HEK293 (cell line): ENCODE results near the gene RNF225.

Experiments
- CTCF ChIA-PET: fragments of 350-600 bp; formaldehyde crosslinking; extraction: SDS; loops from one replicate; lab custom pipeline; 2021; ENCODE audit warnings: antibody characterized with exemption; lab: Yijun Ruan, JAX
- POLR2A ChIA-PET: fragments of 300-600 bp; formaldehyde crosslinking; extraction: SDS; loops from one replicate; lab custom pipeline; 2020; ENCODE audit warnings: antibody characterized with exemption, inconsistent platforms; lab: Yijun Ruan, JAX
- H3K27ac ChIP-seq: fragments of 200-500 bp; sonication (Bioruptor generic); 2 replicates; pipeline ENCODE4 v1.5.1; 2014; ENCODE audit warnings: low read depth, low read length, control low read depth, inconsistent platforms; ENCODE audit errors: extremely low read depth
- H3K36me3 ChIP-seq, 2 experiments: fragments of 200-500 bp in 1 of 2; sonication (Bioruptor generic) in 1 of 2; 1 replicate in 1 of 2; 2 replicates in 1 of 2; pipeline ENCODE4 v1.5.1; 2014 to 2017; ENCODE audit warnings: inconsistent platforms in 2 of 2, low read length in 2 of 2; ENCODE audit not compliant: control insufficient read depth in 2 of 2, insufficient read depth in 1 of 2
- H3K4me1 ChIP-seq: fragments of 200-500 bp; sonication (Bioruptor generic); 2 replicates; pipeline ENCODE4 v1.5.1; 2014; ENCODE audit warnings: mild to moderate bottlenecking, low read length, inconsistent platforms; ENCODE audit not compliant: control insufficient read depth, insufficient read depth
- H3K4me3 ChIP-seq: 2 replicates; pipeline ENCODE4 v1.5.1; 2011; ENCODE audit warnings: low read depth, mild to moderate bottlenecking, control low read depth, low read length, moderate library complexity
- H3K9me3 ChIP-seq: fragments of 200-500 bp; sonication (Bioruptor generic); 2 replicates; pipeline ENCODE4 v1.5.1; 2014; ENCODE audit warnings: low read depth, low read length, inconsistent platforms; ENCODE audit not compliant: control insufficient read depth, insufficient read depth
- GFI1B ChIP-seq: fragments of 450-650 bp; formaldehyde crosslinking; IDR thresholded peaks from 2 replicates; pipeline ENCODE4 v1.5.1; 2016; ENCODE audit warnings: missing biosample characterization, missing genetic modification characterization
- KLF1 ChIP-seq: fragments of 450-650 bp; formaldehyde crosslinking; IDR thresholded peaks from 2 replicates; pipeline ENCODE4 v1.5.1; 2016; ENCODE audit warnings: missing biosample characterization, missing genetic modification characterization
- KLF7 ChIP-seq: fragments of 450-650 bp; formaldehyde crosslinking; IDR thresholded peaks from 2 replicates; pipeline ENCODE4 v1.5.1; 2016; ENCODE audit warnings: missing biosample characterization, missing genetic modification characterization, borderline replicate concordance
- MYNN ChIP-seq: fragments of 450-650 bp; formaldehyde crosslinking; IDR thresholded peaks from 2 replicates; pipeline ENCODE4 v1.5.1; 2016; ENCODE audit warnings: missing biosample characterization, missing genetic modification characterization, borderline replicate concordance
- PRDM1 ChIP-seq: fragments of 450-650 bp; formaldehyde crosslinking; IDR thresholded peaks from 2 replicates; pipeline ENCODE4; 2016; ENCODE audit warnings: missing biosample characterization, missing genetic modification characterization
- ZFP3 ChIP-seq: fragments of 450-650 bp; formaldehyde crosslinking; IDR thresholded peaks from 2 replicates; pipeline ENCODE4 v1.5.1; 2016; ENCODE audit warnings: low read depth, missing biosample characterization, missing genetic modification characterization
- ZNF16 ChIP-seq: fragments of 450-650 bp; formaldehyde crosslinking; IDR thresholded peaks from 2 replicates; pipeline ENCODE4 v1.5.1; 2016; ENCODE audit warnings: low read depth, missing biosample characterization, missing genetic modification characterization
- ZNF175 ChIP-seq: fragments of 450-650 bp; formaldehyde crosslinking; IDR thresholded peaks from 2 replicates; pipeline ENCODE4 v1.5.1; 2016; ENCODE audit warnings: missing biosample characterization, missing genetic modification characterization
- ZNF19 ChIP-seq: fragments of 450-650 bp; formaldehyde crosslinking; IDR thresholded peaks from 2 replicates; pipeline ENCODE4; 2016; ENCODE audit warnings: missing biosample characterization, missing genetic modification characterization, low read depth
- ZNF202 ChIP-seq: fragments of 450-650 bp; formaldehyde crosslinking; IDR thresholded peaks from 2 replicates; pipeline ENCODE4 v1.5.1; 2016; ENCODE audit warnings: missing biosample characterization, missing genetic modification characterization, borderline replicate concordance
- ZNF266 ChIP-seq: fragments of 450-650 bp; formaldehyde crosslinking; IDR thresholded peaks from 2 replicates; pipeline ENCODE4 v1.5.1; 2016; ENCODE audit warnings: missing biosample characterization, missing genetic modification characterization, low read depth
- ZNF280C ChIP-seq: fragments of 450-650 bp; formaldehyde crosslinking; IDR thresholded peaks from 2 replicates; pipeline ENCODE4 v1.5.1; 2016; ENCODE audit warnings: missing biosample characterization, missing genetic modification characterization
- ZNF311 ChIP-seq: fragments of 450-650 bp; formaldehyde crosslinking; IDR thresholded peaks from 2 replicates; pipeline ENCODE4 v1.5.1; 2017; ENCODE audit warnings: missing biosample characterization, missing genetic modification characterization, borderline replicate concordance
- ZNF501 ChIP-seq: fragments of 450-650 bp; formaldehyde crosslinking; IDR thresholded peaks from 2 replicates; pipeline ENCODE4 v1.5.1; 2016; ENCODE audit warnings: missing biosample characterization, missing genetic modification characterization
- ZNF558 ChIP-seq: fragments of 450-650 bp; formaldehyde crosslinking; IDR thresholded peaks from 2 replicates; pipeline ENCODE4 v1.5.1; 2016; ENCODE audit warnings: missing biosample characterization, missing genetic modification characterization
- ZNF561 ChIP-seq: fragments of 450-650 bp; IDR thresholded peaks from 2 replicates; pipeline ENCODE4 v1.5.1; 2018; ENCODE audit warnings: missing biosample characterization, missing genetic modification characterization, borderline replicate concordance
- ZNF580 ChIP-seq: fragments of 450-650 bp; formaldehyde crosslinking; IDR thresholded peaks from 2 replicates; pipeline ENCODE4 v1.5.1; 2016; ENCODE audit warnings: missing biosample characterization, missing genetic modification characterization
- ZNF585B ChIP-seq: fragments of 450-650 bp; formaldehyde crosslinking; IDR thresholded peaks from 2 replicates; pipeline ENCODE4 v1.5.1; 2016; ENCODE audit warnings: missing biosample characterization, missing genetic modification characterization
- ZNF600 ChIP-seq: fragments of 450-650 bp; formaldehyde crosslinking; IDR thresholded peaks from 2 replicates; pipeline ENCODE4 v1.5.1; 2016; ENCODE audit warnings: missing biosample characterization, missing genetic modification characterization
- ZNF670 ChIP-seq: fragments of 450-650 bp; formaldehyde crosslinking; IDR thresholded peaks from 2 replicates; pipeline ENCODE4 v1.5.1; 2016; ENCODE audit warnings: missing biosample characterization, missing genetic modification characterization, low read depth
- ZNF777 ChIP-seq: fragments of 450-650 bp; formaldehyde crosslinking; IDR thresholded peaks from 2 replicates; pipeline ENCODE4 v1.5.1; 2017; ENCODE audit warnings: missing biosample characterization, missing genetic modification characterization, borderline replicate concordance

The RNF225 gene

GRCh38 chr19:58416604-58417003, 21.1 kb downstream of the RNF225 start:
- Histone ChIP-seq H3K9me3 (no peaks in the 10 kb centered on the region), H3K36me3 (peaks cover 49 to 58% of the 10 kb centered on the region in 2 experiments), H3K27ac (no peak overlapping the region), H3K4me1 (no peaks in the 10 kb centered on the region), H3K4me3 (no peak overlapping the region)
- no peak for TF ChIP-seq ZNF266 (tag by site-specific recombination)
- TF ChIP-seq ZNF16 (tag by site-specific recombination): no peak
- TF ChIP-seq KLF1 (tag by site-specific recombination): no peak
- TF ChIP-seq ZNF670 (tag by site-specific recombination): no peak
- TF ChIP-seq KLF7 (tag by site-specific recombination): no peak
- TF ChIP-seq PRDM1 (tag by site-specific recombination): no peak
- no peak for TF ChIP-seq ZNF777
- no peak for TF ChIP-seq ZNF558
- no peak for TF ChIP-seq ZNF280C (tag by site-specific recombination)
- no peak for TF ChIP-seq ZNF501 (tag by site-specific recombination)
- TF ChIP-seq ZNF561 (tag by site-specific recombination): no peak
- POLR2A ChIA-PET: interaction anchor here (1.3 kb wide), 1 partner anchor 10 kb away, joined by 4 read pairs; no protein-coding TSS in a partner anchor
- CTCF ChIA-PET: interaction anchor here (0.5 kb wide), 1 partner anchor 18 kb away, joined by 5 read pairs; no protein-coding TSS in a partner anchor

GRCh38 chr19:58417071-58417470, 21.6 kb downstream of the RNF225 start:
- H3K4me3 ChIP-seq: no peak overlapping the region
- no peaks in the 10 kb centered on the region for H3K4me1 ChIP-seq
- CTCF ChIA-PET: interaction anchor here (0.5 to 1.2 kb wide), 2 partner anchors 11 to 18 kb away, joined by 3 to 5 read pairs; no protein-coding TSS in a partner anchor
- POLR2A ChIA-PET: interaction anchor here (1.3 to 2.5 kb wide), 2 partner anchors 9 kb away, joined by 4 to 16 read pairs; partner anchors contain the start of gene ZNF584
- TF ChIP-seq ZNF175 (no peak), ZNF311 (tag by site-specific recombination) (no peak)
- no peak overlapping the region for H3K27ac ChIP-seq
- H3K36me3 ChIP-seq: peaks cover 46 to 61% of the 10 kb centered on the region in 2 experiments
- no peaks in the 10 kb centered on the region for H3K9me3 ChIP-seq

GRCh38 chr19:58428617-58429016, 33.2 kb downstream of the RNF225 start:
- H3K4me3 ChIP-seq: no peak overlapping the region
- no peaks in the 10 kb centered on the region for H3K9me3 ChIP-seq
- CTCF ChIA-PET: no interaction called here
- no peak for TF ChIP-seq MYNN
- no peak for TF ChIP-seq GFI1B (tag by site-specific recombination)
- no peak for TF ChIP-seq ZNF202 (tag by site-specific recombination)
- no peak for TF ChIP-seq ZNF585B (tag by site-specific recombination)
- TF ChIP-seq ZFP3 (tag by site-specific recombination): no peak
- no peak for TF ChIP-seq ZNF580 (tag by site-specific recombination)
- TF ChIP-seq ZNF600 (tag by site-specific recombination): no peak
- no peak for TF ChIP-seq ZNF19
- TF ChIP-seq, all 188 proteins: peak for 0
- H3K27ac ChIP-seq: no peak overlapping the region
- POLR2A ChIA-PET: interaction anchor here (2.1 kb wide), 1 partner anchor 20 kb away, joined by 10 read pairs; the partner anchor contains the start of gene ZNF584
- no peaks in the 10 kb centered on the region for H3K4me1 ChIP-seq
- peaks cover 3 to 34% of the 10 kb centered on the region in 2 experiments; a peak in 2 of 3 replicates for H3K36me3 ChIP-seq
